ENCODE measurements around the gene SIGLEC15. TPM values are rescaled to one million over a fixed set of nuclear protein-coding genes. Genes with fewer than 3 reads are reported as not detected.

The SIGLEC15 gene
- polyA plus RNA-seq, 1 experiment: 0.04 TPM

DNA sequence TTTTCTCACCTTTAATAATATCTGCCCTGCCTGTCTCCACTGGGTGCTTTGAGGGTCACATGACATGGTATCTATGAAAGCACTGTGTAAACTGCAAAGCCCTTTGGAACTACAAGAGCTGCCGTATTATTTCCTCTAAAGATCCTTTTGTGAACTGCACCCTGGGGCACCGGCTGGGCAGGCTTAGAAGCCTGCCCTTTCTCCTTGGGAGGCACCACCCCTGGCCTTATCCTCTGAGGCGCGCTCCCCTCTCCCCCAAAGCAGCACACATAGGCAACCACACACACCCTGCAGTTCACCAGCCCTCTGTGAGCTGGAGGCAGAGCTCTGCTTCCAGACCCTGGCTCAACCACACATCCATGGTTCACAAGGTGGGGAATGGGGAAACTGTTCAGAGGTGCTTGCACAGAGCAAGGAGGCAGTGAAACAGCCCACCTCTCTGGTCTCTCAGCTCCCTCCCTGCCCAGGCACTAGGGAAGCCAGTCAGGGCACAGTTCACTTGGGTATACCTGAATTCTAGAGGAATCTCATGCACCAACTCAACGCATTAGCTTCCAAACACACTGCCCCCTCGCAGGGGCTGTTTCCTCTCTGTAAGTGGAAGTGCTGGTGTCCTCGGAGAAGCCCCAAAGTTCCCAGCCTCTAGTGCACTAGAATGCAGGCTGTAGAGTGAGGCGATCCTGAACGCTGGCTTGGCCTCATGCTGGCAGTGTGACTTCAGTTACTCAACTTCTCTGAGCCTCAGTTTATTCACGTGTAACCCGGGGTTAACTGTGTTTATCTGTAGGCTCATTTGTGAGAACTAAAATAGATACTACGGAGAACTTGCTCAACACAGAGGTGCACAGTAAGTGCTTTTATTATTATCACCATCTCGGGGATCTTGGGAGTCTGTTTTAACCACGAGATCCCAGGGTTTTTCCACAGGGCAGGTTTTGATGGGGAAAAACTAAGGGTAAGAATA lies 11.0 kb downstream of the SIGLEC15 start:
- no peak for DNase-seq (ENCODE audit: low read depth)
- ChIA-PET POLR2A (no interaction called here), CTCF (interaction anchor here (0.6 to 4.1 kb wide), 2 partner anchors 147 to 173 kb away, joined by 3 to 46 read pairs; no protein-coding TSS in a partner anchor)
- TF ChIP-seq, protein P1, sequence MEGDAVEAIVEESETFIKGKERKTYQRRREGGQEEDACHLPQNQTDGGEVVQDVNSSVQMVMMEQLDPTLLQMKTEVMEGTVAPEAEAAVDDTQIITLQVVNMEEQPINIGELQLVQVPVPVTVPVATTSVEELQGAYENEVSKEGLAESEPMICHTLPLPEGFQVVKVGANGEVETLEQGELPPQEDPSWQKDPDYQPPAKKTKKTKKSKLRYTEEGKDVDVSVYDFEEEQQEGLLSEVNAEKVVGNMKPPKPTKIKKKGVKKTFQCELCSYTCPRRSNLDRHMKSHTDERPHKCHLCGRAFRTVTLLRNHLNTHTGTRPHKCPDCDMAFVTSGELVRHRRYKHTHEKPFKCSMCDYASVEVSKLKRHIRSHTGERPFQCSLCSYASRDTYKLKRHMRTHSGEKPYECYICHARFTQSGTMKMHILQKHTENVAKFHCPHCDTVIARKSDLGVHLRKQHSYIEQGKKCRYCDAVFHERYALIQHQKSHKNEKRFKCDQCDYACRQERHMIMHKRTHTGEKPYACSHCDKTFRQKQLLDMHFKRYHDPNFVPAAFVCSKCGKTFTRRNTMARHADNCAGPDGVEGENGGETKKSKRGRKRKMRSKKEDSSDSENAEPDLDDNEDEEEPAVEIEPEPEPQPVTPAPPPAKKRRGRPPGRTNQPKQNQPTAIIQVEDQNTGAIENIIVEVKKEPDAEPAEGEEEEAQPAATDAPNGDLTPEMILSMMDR (IDR thresholded peaks at IDR 0.05; ENCODE audit: insufficient read depth, low read depth, low read length): no peak
- Histone ChIP-seq H3K36me3 (ENCODE audit: control insufficient read depth, insufficient read depth, low read length) (no peaks in the 10 kb centered on the region), H3K4me3 (ENCODE audit: low read depth, low read length) (no peak overlapping the region), H3K27me3 (ENCODE audit: control insufficient read depth, insufficient read depth, low read length) (peaks cover 4% of the 10 kb centered on the region)

DNA sequence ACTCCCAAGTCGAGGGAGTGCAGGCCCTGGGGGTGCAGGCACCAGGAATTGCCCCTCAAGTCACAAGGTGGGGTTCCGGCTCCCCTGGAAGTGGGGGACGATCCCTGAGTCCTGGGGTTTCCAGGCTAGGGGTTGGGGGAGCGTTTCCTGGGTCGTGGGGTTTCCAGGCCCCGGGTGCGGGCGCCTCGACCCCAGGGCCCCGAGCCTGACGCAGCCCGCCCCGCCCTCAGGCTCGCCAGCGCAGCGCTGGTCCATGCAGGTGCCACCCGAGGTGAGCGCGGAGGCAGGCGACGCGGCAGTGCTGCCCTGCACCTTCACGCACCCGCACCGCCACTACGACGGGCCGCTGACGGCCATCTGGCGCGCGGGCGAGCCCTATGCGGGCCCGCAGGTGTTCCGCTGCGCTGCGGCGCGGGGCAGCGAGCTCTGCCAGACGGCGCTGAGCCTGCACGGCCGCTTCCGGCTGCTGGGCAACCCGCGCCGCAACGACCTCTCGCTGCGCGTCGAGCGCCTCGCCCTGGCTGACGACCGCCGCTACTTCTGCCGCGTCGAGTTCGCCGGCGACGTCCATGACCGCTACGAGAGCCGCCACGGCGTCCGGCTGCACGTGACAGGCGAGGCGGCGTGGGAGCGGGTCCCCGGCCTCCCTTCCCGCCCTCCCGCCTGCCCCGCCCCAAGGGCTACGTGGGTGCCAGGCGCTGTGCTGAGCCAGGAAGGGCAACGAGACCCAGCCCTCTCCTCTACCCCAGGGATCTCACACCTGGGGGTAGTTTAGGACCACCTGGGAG lies 12.0 kb downstream of the SIGLEC15 start:
- Histone ChIP-seq H3K4me3 (ENCODE audit: low read depth, low read length) (peak overlapping the region; percentile 25; the same call in 1 of the 2 replicates), H3K36me3 (ENCODE audit: control insufficient read depth, insufficient read depth, low read length) (no peaks in the 10 kb centered on the region), H3K27me3 (ENCODE audit: control insufficient read depth, insufficient read depth, low read length) (peaks cover 4% of the 10 kb centered on the region)
- ChIA-PET CTCF (interaction anchor here (0.6 to 4.1 kb wide), 5 partner anchors 35 to 148 kb away, joined by 3 to 46 read pairs (median 4); partner anchors contain the start of gene SLC14A1), POLR2A (no interaction called here)
- TF ChIP-seq, protein P1 (IDR thresholded peaks at IDR 0.05; ENCODE audit: insufficient read depth, low read depth, low read length): no peak
- no peak for DNase-seq (ENCODE audit: low read depth)

DNA sequence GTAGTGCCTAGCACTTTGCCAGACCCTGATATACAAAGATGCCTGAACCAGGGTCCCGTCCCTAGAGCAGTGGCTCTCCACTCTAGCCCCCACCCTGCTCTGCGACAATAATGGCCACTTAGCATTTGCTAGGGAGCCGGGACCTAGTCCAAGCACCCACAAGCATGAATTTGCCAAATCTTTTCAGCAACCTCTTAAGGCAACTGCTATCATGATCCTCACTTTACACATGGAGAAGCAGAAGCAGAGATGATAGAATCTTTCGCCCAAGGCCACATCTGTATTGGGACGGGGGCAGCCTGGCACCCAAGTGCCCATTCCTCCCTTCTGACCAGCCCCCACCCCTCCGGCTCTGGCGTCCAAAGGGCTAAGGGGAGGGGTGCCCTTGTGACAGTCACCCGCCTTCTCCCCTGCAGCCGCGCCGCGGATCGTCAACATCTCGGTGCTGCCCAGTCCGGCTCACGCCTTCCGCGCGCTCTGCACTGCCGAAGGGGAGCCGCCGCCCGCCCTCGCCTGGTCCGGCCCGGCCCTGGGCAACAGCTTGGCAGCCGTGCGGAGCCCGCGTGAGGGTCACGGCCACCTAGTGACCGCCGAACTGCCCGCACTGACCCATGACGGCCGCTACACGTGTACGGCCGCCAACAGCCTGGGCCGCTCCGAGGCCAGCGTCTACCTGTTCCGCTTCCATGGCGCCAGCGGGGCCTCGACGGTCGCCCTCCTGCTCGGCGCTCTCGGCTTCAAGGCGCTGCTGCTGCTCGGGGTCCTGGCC lies 13.0 kb downstream of the SIGLEC15 start:
- DNase-seq (ENCODE audit: low read depth): no peak
- CTCF ChIA-PET: interaction anchor here (1.2 to 4.1 kb wide), 13 partner anchors 10 to 173 kb away, joined by 3 to 46 read pairs (median 6); partner anchors contain the start of gene SLC14A1
- POLR2A ChIA-PET: no interaction called here
- Histone ChIP-seq H3K27me3 (ENCODE audit: control insufficient read depth, insufficient read depth, low read length) (peaks cover 4% of the 10 kb centered on the region), H3K4me3 (ENCODE audit: low read depth, low read length) (no peak overlapping the region), H3K36me3 (ENCODE audit: control insufficient read depth, insufficient read depth, low read length) (no peaks in the 10 kb centered on the region)
- TF ChIP-seq, protein P1 (IDR thresholded peaks at IDR 0.05; ENCODE audit: insufficient read depth, low read depth, low read length): no peak

DNA sequence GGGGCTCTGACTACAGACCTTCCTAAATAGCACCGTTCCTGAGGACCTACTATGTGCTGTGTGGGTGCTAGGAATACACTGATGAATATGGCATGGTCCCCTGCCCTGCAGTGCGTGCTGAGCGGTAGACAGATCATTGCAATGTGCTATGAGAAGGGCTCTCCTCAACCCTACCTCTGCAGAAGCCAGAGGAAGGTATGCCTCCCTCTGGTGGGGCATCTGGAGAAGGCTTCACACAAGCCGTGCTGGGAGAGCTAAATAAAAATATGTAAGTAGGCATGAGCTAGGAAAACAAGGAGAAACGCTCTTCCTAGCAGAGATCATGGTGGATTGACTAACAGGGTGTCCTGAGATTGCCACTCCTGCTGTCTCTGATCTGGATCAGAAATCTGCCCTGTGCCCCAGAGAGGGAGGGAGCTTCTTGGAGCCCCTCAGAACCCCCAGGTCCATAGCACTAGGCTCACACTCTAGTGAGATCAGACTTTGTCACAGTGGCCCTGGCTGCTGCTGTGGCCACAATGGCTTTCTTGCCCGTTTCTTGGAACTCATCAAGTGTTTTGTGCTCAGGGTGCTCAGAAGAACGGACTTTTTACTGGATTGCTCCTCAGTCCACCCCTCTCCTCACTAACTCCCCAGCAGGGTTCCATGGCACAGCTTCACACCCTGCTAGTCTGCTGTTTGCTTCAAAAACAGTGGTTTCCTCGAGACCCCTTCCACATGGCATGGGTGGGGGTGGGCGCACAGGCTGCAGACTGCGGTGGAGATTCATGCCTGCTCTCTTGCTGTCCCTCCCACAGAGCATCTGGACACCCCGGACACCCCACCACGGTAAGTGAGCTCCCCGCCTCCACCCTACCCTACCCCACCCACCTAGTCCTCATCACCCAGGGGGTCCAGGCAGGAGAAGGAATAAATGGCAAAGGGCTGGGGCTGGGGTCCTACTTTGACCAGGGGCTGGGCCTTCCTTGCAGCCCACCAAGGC lies 14.2 kb downstream of the SIGLEC15 start:
- ChIA-PET CTCF (interaction anchor here (0.6 to 4.1 kb wide), 28 partner anchors 8 to 174 kb away, joined by 3 to 46 read pairs (median 4); partner anchors contain the start of gene SLC14A1), POLR2A (no interaction called here)
- no peak for DNase-seq (ENCODE audit: low read depth)
- Histone ChIP-seq H3K36me3 (ENCODE audit: control insufficient read depth, insufficient read depth, low read length) (no peaks in the 10 kb centered on the region), H3K27me3 (ENCODE audit: control insufficient read depth, insufficient read depth, low read length) (peaks cover 4% of the 10 kb centered on the region), H3K4me3 (ENCODE audit: low read depth, low read length) (no peak overlapping the region)
- TF ChIP-seq, protein P1 (IDR thresholded peaks at IDR 0.05; ENCODE audit: insufficient read depth, low read depth, low read length): peak; percentile 83
